ENCODE measurements around the gene ACTL9. TPM values are rescaled to one million over a fixed set of nuclear protein-coding genes. Genes with fewer than 3 reads are reported as not detected.

The ACTL9 gene
- total RNA-seq, 1 experiment from 2014 or later = not detected

GRCh38 chr19:8657869-8658268, 40.7 kb downstream of the ACTL9 start:
- TF ChIP-seq ZNF671 (CRISPR knock-in tag; IDR thresholded peaks at IDR 0.05) = no peak
- no peak for TF ChIP-seq CREM (CRISPR knock-in tag; IDR thresholded peaks at IDR 0.05)
- no peak for TF ChIP-seq AR (CRISPR knock-in tag; IDR thresholded peaks at IDR 0.05)
- no peak for TF ChIP-seq ETV6 (CRISPR knock-in tag; IDR thresholded peaks at IDR 0.05)
- TF ChIP-seq PREB (CRISPR knock-in tag; IDR thresholded peaks at IDR 0.05; ENCODE audit: borderline replicate concordance) = no peak
- TF ChIP-seq MYBL2 (CRISPR knock-in tag; IDR thresholded peaks at IDR 0.05) = no peak
- no peak for TF ChIP-seq ZNF512 (CRISPR knock-in tag; IDR thresholded peaks at IDR 0.05; ENCODE audit: borderline replicate concordance)
- TF ChIP-seq ATF6 (CRISPR knock-in tag; IDR thresholded peaks at IDR 0.05) = no peak
- TF ChIP-seq ZNF121 (CRISPR knock-in tag; IDR thresholded peaks at IDR 0.05) = no peak
- TF ChIP-seq ESRRA (CRISPR knock-in tag; IDR thresholded peaks at IDR 0.05; ENCODE audit: borderline replicate concordance) = no peak
- TF ChIP-seq ZNF396 (CRISPR knock-in tag; IDR thresholded peaks at IDR 0.05; ENCODE audit: borderline replicate concordance) = no peak
- TF ChIP-seq NFE2L1 (CRISPR knock-in tag; IDR thresholded peaks at IDR 0.05) = no peak
- TF ChIP-seq, protein P1, sequence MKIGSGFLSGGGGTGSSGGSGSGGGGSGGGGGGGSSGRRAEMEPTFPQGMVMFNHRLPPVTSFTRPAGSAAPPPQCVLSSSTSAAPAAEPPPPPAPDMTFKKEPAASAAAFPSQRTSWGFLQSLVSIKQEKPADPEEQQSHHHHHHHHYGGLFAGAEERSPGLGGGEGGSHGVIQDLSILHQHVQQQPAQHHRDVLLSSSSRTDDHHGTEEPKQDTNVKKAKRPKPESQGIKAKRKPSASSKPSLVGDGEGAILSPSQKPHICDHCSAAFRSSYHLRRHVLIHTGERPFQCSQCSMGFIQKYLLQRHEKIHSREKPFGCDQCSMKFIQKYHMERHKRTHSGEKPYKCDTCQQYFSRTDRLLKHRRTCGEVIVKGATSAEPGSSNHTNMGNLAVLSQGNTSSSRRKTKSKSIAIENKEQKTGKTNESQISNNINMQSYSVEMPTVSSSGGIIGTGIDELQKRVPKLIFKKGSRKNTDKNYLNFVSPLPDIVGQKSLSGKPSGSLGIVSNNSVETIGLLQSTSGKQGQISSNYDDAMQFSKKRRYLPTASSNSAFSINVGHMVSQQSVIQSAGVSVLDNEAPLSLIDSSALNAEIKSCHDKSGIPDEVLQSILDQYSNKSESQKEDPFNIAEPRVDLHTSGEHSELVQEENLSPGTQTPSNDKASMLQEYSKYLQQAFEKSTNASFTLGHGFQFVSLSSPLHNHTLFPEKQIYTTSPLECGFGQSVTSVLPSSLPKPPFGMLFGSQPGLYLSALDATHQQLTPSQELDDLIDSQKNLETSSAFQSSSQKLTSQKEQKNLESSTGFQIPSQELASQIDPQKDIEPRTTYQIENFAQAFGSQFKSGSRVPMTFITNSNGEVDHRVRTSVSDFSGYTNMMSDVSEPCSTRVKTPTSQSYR (CRISPR knock-in tag; IDR thresholded peaks at IDR 0.05) = no peak
- POLR2A ChIA-PET = no interaction called here
- Mint-ChIP-seq H3K27me3 (ENCODE audit: low read depth) (peaks cover 4% of the 10 kb centered on the region; the same call in 1 of the 2 replicates), H3K36me3 (no peaks in the 10 kb centered on the region), H3K4me1 (no peaks in the 10 kb centered on the region), H3K27ac (no peak overlapping the region), H3K4me3 (no peak overlapping the region), H3K9me3 (no peaks in the 10 kb centered on the region; the same call in 1 of the 2 replicates)
- DNase-seq (ENCODE audit: low spot score) (no peak), ATAC-seq (no peak)
- CTCF ChIA-PET = interaction anchor here (1.2 kb wide), 2 partner anchors 16 to 40 kb away, joined by 4 to 5 read pairs; partner anchors contain the start of gene ACTL9

GRCh38 chr19:8655340-8655709, 43.3 kb downstream of the ACTL9 start:
- Mint-ChIP-seq H3K4me3 (no peak overlapping the region), H3K36me3 (no peaks in the 10 kb centered on the region), H3K4me1 (no peaks in the 10 kb centered on the region), H3K27ac (no peak overlapping the region), H3K27me3 (ENCODE audit: low read depth) (peaks cover 4% of the 10 kb centered on the region; the same call in 1 of the 2 replicates), H3K9me3 (no peaks in the 10 kb centered on the region)
- ChIA-PET CTCF (interaction anchor here (1.8 to 3.9 kb wide), 6 partner anchors 13 to 69 kb away, joined by 6 to 21 read pairs (median 8); partner anchors contain the start of gene ACTL9), POLR2A (no interaction called here)
- no peak for ATAC-seq
- DNase-seq (ENCODE audit: low spot score) = no peak
- TF ChIP-seq SMAD4 (CRISPR knock-in tag; IDR thresholded peaks at IDR 0.05) (no peak), ZNF121 (CRISPR knock-in tag; IDR thresholded peaks at IDR 0.05) (no peak), OVOL2 (CRISPR knock-in tag; IDR thresholded peaks at IDR 0.05; ENCODE audit: borderline replicate concordance) (no peak), SP1 (CRISPR knock-in tag; conservative IDR thresholded peaks at IDR 0.05) (no peak), TP53 (CRISPR knock-in tag; IDR thresholded peaks at IDR 0.05) (no peak), JAZF1 (CRISPR knock-in tag; IDR thresholded peaks at IDR 0.05) (no peak), SOX15 (CRISPR knock-in tag; IDR thresholded peaks at IDR 0.05) (no peak), NFYB (CRISPR knock-in tag; conservative IDR thresholded peaks at IDR 0.05; ENCODE audit: low read depth) (no peak), MAX (CRISPR knock-in tag; IDR thresholded peaks at IDR 0.05) (no peak), FOXP1 (CRISPR knock-in tag; IDR thresholded peaks at IDR 0.05; ENCODE audit: borderline replicate concordance) (no peak), ZNF416 (CRISPR knock-in tag; IDR thresholded peaks at IDR 0.05) (no peak)
- TF ChIP-seq, protein P2, sequence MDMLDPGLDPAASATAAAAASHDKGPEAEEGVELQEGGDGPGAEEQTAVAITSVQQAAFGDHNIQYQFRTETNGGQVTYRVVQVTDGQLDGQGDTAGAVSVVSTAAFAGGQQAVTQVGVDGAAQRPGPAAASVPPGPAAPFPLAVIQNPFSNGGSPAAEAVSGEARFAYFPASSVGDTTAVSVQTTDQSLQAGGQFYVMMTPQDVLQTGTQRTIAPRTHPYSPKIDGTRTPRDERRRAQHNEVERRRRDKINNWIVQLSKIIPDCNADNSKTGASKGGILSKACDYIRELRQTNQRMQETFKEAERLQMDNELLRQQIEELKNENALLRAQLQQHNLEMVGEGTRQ (CRISPR knock-in tag; IDR thresholded peaks at IDR 0.05) = no peak

All from WTC11 (cell line).